Smooth muscle cell of the brain vasculature (primary cell): ENCODE results near the gene PLPP2.

ENCODE experiments used
- DNase-seq: peaks from one replicate; pipeline ENCODE4 v3.0.0-alpha.2; 2012; ENCODE audit warnings: low read depth, low spot score

PLPP2 gene

DNA sequence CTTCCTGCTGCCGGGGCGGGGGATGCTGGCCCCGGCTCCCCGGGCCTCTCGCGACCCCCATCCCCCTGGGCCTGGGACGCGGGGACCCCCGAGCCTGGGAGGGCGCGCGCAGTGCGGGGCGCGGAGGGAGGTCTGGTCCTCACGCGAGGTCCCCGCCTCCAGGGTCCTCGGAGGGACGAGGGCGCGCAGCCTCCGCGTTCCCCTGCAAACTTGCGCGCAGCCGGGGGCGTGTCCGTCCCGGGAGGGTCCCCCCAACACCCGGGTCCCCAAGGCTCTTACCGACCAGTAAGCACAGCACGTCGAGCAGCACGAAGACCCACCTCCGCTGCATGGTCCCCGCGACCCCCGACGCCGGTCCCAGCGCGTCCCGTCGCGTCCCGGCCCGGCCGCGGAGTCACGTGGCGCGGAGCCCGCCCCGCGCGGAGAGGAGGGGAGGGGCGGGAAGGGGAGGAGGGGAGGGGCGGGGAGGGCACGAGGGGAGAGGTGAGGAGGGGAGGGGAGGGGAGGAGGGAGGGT is at the start of gene PLPP2:
Gene PLPP2, minus strand, starts transcription at position 398 of the 516 bp plus-strand sequence. Its CDS starts 67 bp downstream, at position 331.
- DNase-seq = no peak

DNA sequence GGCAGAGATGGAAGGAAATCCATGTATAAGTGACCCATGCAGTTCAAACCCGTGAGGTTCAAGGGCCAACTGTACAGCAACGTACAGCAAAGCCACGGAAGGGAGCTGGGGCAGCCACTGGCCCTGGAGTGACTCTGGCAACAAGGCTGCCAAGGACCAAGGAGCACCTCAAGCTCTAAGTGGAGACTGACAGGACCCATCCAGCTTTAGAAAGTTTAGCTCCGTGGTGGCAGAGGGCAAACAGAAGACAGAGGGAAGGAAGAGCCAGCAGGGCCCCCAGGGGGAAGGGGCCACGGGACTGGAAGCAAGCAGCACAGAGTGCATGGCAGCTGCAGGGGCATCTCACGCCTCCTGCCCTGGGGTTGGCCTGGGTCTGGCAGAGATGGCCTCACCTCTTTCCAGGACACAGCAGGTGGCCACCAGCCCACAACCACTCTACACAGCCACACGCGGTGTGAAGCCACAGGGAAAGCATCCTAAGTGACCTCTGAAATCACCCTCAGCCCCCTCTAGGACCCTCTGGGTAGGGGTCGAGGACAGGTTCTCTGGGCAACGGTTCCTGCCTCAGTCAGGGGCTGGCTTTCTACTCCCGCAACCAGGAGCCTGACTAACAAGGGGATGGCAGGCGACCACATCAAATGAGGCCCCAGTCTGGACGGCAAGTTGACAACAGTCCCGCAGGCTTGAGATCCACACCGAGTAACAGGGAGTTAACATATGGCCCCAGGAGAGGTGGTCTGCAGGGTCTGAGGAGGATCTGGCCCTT is 49.6 kb upstream of the PLPP2 start:
- DNase-seq = no peak

DNA sequence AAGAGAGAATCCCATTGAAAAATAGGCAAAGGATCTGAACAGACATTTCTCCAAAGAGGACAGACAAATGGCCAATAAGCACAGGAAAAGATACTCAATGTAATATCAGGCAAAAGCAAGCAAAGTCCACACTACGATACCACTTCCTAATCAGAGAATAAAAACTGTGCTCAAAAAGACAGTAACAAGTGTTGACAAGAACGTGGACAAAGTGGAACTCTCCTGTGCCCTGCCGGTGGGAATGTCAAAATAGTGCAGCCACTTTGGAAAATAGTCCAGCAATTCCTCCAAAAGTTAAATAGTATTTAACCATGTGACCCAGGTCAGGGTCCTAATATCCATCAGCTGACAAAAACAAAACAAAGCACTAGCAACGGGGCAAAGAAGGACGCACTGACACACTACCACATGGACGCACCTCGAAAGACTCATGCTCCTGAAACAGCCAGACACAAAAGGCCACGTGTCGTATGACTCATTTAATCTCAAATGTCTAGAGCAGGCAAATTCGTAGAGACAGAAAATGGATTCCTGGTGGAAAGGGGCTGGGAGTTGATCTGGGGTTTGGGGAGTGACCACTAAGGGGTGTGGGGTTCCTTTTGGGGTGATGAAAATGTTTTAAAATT is 48.2 kb upstream of the PLPP2 start:
- no peak for DNase-seq

DNA sequence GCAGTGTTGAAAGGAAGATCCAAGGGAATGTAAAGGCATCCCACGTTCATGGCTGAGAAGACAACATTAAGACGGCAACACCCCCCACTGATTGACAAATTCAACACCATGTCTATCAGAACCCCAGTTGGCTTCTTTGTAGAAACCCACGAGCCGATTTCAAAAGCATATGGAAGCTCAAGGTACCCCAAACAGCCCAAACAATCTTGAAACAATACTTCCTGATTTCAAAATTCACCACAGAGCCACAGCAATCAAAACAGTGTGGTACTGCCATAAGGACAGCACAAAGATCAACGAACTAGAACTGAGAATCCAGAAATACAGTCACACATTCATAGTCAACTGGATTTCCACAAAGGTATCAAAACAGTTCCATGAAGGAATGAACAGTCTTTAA is 47.2 kb upstream of the PLPP2 start:
- DNase-seq = no peak

DNA sequence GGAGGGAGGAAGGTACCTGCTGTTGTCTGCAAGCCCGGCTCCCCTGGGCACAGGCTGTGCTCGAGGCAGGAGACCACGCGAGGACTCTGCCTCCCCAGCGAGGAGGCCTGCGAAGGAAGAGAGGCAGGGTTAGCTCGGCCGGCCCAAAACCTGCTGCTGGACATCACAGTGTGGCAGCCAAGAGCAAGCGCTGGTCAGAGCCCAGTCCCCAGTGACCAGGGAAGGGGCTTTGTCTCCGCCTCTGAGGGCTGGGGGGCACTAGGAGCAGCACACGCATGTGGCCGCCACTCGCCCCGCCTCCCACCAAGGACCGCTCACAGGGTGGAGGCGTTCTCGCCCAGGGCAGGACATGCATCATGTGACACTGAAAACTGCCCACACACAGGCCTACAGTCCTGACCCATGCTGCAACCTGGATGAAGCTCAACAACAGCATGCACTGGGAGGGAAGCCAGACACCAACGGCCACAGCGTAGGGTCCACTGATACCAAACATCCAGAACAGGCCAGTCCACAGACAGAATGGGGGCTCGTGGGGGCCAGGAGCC is 44.9 kb upstream of the PLPP2 start:
- no peak for DNase-seq

DNA sequence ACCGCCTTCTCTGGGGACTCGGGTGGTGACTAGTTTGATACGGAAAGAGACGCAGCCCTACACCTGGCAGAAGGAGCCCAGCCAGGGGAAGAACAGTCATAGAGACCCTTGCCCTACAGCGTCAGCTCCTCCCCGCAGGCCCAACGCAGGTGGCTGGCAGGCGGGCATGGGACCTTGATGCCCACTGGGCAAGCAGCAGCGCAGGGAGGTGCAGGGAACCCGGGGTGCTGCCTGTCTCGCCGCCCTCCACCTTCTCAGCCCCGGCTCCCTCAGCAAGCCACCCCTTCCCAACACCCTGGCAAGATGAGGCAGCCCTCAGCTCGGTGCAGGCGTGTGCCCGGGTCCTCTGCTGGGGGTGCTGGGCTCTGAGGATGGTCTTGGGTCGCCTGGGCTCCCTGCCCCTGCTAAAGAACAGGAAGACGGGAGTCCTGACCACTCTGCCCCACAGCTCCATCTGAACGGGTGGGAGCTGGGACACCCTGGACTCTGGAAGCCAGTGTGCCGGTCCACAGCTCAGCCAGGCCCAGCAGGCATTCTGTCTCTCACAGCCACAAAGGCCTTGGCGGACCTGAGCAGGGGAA is 44.4 kb upstream of the PLPP2 start:
- no peak for DNase-seq

DNA sequence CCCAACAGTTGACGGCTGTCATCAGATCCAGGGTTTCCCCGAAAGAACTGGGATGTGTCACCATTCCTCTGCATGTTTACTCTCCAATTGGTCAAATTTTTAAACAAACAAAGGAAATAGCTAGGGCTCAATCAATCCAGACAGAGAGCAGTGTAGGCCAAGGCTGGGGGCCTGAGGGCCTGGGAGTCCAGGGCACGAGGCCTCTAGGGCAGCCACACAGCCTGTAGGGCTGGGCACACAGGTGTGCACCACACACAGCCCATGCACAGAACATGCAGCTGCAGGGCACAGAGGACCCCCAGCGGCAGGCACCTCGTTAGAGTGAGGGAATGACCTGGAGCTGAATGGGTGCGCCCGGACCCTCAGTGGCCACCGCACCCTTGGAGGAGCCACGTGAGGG is 43.9 kb upstream of the PLPP2 start:
- DNase-seq = no peak

DNA sequence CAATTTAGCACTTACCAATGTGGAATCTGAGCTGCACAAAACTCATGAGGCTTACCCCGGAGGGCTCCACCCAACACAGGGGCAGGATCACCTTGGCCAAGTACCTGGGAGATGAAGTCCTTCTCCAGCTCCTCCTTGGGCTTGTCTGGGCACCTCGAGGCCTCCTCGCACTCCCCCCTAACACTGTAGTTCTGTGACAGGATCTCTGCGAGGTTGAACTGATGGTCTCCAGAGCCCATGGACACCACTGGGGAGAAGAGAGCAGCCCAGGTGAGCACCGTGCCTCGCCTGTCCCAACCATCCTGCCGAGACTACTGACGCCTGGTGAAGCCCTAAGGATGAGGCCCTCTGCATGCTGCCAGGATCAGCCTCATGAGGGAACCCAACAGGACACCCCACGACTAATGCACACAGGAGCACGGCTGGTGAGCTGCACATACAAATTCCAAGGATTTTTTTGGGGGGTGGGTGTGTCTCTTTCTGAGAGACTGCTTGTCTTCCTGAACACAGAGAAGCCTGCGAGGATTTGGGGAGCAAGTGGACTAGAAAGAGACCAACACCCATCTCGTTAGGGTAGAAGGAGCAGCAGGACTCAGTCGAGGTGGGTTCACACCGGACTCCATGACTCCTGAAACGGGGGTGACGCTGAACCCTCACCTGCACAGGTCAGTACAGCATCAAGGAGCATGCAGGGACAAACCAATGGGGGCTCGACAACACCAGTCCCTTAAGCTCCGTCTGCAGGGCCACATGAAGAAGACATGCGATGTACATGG is 43.3 kb upstream of the PLPP2 start:
- no peak for DNase-seq

DNA sequence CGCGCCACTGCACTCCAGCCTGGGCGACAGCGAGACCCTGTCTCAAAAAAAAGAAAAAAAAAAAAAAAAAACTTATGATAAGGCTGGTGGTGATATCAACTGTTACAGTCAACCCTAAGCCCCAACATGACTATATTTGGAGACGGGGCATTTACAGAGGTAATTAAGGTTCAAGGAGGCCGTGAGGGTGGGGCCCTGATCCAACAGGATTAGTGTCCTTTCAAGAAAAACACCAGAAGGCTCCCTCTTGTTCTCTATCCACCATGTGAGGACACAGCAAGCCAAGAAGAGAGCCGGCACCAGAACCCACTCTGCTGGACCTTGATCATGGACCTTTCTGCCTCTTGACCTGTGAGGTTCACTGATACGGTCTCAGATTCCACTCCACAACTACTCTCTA is 39.3 kb upstream of the PLPP2 start:
- DNase-seq = no peak

DNA sequence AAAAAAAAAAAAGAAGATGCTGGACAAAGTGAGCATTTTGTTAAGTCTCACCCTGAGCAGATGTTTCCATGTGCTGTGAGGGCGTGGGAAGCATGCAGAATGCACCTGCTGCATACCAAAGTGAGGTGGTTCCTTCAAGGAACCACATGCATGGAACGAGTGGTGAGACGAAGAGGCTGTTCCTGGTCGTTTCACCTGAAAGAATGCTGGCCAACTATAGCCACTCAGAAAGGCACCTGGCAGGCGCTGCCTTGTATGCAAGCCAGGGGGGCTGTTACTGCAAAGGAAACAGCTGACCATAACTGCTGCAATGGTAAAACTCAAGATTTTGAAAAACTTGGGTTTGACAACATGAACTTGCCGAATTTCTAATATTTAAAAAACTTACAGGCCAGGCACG is 38.7 kb upstream of the PLPP2 start:
- DNase-seq = no peak

DNA sequence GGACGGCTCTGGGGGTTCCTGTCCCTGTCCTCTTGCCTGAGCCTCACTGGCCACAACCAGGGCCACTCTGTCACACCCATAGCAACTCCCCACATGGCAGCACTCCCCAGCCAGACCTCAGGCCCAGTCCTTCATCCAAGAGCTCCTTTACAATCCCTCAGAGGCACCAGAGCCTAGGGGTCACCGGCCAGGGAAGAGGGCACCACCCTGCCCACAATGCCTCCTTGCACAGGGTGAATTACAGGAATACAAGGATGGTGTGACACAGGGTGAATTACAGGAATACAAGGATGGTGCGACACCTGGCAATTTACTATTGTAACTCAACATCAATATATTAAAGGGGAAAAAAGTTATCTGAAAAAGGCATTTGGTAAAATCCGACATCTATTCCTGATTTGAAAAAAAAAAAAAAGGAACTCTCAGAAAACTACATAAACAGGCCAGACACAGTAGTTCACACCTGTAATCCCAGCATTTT is 36.9 kb upstream of the PLPP2 start:
- no peak for DNase-seq

DNA sequence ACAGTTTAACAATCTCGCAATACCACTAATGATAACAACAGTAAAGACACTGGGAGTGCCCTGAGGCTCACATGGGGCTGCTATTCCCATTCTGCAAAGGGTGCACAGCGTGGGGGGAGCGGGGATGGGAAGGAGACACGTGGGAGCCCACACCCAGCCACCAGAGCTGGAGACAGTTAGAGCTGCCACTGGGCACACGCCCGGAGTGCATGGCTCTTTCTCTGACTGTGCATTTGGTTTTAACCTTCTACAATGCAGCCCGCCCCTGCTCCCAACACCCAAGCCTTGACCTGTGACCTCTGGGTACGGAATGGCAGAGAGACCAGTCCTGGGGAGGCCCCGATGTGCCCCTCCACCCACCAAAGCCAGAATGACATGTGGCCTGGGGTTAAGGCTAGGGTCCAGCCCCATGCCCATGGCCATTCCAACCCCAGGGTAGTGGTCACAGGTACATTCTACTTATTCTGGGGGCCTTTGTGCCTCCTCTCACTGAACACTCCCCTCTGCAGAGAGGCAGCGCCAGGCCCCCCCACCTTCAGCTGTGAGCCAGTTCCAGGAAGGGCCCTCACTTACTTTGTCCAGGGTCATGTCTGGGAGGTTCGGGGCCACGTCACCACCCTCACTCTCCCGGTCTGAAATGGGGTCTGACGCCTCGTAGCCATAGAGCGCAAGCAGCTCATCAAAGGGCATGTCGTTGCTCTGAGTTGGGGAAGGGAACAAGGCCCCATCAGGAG is 36.3 kb upstream of the PLPP2 start:
- no peak for DNase-seq

DNA sequence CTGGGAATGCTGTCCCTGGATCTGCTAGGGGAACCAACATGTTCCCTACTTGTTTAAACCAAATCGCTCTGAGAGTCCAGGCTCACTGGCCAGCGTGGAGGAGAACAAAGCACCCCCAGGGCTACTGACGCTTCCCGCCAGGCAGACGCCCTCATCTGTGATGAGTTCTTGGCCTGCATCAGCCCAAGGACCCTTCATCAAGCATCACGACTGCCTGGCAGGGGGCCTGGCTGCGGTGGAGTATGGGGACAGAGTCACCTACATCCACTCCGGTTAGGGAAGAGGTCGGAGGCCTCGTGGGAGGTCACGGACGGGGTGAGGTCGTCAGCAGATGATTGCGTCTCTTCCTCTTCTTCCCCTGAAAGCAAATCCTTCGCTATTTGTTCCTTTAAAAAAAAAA is 35.7 kb upstream of the PLPP2 start:
- no peak for DNase-seq

DNA sequence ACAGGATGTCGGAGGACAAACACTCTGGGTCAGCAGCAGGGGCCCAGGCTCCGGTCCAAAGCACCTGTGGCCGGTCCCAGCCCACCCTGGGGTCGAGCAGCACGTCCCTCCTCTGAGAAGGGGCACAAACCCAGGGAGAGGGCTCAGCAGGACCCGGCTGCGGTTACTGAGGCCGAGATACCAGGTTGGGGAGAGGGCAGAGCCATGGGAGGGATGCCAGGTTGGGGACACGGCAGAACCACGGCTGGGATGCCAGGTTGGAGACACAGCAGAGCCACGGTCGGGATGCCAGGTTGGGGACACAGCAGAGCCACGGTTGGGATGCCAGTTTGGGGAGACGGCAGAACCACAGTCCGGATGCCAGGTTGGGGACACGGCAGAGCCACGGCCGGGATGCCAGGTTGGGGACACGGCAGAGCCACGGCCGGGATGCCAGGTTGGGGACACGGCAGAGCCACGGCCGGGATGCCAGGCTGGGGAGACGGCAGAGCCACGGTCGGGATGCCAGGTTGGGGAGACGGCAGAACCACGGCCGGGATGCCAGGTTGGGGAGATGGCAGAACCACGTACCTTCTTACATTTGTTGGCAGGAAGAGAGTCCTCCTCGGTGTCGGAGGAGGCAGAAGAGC is 34.8 kb upstream of the PLPP2 start:
- DNase-seq = no peak

DNA sequence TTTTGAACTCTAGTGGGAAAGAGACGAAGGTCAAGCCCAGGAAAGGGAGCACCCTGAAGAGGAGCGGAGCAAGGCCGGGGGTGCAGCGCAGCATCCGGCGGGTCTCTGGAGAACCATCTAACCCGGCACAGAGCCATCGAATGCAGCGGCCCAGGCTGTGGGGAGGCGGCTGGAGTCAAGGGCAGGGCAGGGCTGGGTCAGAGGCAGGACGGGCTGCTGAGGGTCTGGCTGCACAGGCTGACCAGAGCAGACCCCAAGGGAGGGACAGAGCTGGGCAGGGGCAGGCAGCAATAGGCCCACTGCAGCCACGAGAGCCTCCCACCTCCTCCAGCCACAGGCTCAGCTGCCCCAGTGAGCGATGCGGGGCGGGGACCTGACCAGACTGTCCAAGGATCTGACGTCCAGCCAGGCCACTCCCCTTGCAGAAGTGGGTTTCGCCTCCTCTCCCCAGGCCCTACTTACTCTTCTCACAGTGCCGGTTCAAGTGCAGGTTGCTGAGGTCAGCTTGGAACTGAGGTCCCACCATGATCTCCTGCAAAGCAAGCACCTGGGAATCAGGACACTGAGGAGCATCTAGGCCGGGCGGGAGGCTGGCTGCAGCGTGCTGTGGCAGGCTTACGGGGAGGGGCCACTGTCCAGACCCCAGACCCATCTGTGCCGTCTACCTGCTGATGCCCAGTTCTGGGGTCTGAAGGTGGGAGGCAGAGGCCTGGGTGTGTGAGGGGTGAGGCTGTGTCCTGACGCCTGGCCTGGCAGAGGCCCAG is 34.2 kb upstream of the PLPP2 start:
- DNase-seq = no peak

DNA sequence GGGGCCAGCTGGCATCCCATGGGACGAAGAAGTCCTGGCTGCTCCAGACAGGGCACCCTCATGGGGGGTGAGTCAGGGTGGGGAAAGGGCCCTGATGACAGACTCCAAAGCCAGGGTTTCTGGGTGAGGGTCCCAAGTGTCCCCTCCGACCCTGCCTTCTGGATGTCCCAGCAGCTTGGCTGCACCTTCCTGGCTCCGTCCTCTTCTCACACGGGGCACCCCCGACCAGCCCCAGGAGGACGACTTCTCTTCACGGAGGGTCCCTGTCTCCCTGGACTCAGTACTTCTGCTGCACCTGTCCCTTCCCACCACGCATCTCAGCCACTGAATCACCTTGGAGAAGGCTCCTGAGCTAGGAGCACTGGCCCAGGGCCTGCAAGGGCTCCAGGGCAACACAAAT is 33.5 kb upstream of the PLPP2 start:
- DNase-seq = no peak

DNA sequence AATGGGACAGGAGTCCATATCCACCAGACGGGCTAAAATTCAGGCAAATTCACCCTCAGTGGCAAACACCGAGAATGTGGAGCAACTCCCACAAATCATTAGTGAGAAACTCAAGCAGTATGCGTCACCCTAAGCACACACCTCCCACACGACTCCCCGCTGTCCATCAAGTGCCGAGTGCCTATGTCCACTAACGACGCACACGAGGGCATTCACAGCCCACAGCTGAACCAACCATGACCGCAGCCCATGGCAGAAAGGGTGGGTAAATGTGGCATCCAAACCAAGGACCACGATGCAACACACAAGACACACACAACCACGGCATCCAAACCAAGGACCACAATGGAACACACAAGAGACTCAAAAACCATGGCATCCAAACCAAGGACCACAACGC is 31.4 kb upstream of the PLPP2 start:
- no peak for DNase-seq

DNA sequence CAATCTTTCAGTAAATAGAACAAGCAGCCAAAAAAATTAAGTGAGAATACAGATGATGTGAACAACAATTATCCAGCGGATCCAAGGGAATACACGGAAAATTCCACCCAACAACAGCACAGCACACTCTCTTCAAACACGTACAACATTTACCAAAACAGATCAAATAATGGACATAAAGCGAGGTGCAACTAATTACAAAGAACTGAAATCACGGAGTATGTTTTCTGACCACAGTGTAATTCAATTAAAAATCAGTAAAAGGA is 27.2 kb upstream of the PLPP2 start:
- DNase-seq = no peak

DNA sequence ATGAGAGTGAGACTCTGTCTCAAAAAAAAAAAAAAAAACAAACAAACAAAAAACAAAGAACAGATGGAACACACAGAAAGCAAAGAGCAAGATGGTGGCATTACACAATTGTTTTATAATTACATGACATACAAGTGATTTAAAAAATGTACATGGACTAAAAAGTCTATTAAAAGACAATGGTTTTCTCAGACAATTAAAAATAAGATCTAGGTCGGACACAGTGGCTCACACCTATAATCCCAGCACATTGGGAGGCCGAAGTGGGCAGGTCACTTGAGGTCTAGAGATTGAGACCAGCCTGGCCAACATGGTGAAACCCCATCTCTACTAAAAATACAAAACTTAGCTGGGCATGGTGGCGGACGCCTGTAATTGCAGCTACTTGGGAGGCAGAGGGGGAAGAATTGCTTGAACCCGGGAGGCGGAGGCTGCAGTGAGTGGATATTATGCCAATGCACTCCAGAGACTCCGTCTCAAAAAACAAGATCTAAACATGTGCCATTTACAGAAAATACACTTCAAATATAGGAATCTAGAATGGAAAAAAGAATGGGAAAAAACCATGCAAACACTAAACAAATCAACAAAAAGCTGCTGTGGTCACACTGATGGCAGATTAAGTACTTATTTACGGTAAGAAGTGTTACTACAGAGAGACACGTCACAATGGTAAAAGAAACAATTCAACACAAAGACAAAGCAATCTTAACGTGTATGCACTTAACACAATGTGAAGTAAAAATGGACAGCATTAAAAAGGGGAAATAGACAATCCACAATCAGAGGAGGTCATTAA is 26.7 kb upstream of the PLPP2 start:
- no peak for DNase-seq
